GM21367 (cell line): ENCODE data around the gene MYD88.

Experiments used
- ATAC-seq: cut with Tn5 transposase; IDR thresholded peaks from one replicate; pipeline ENCODE4 v1.9.1; 2021; ENCODE audit not compliant: unreplicated experiment

MYD88 gene

DNA sequence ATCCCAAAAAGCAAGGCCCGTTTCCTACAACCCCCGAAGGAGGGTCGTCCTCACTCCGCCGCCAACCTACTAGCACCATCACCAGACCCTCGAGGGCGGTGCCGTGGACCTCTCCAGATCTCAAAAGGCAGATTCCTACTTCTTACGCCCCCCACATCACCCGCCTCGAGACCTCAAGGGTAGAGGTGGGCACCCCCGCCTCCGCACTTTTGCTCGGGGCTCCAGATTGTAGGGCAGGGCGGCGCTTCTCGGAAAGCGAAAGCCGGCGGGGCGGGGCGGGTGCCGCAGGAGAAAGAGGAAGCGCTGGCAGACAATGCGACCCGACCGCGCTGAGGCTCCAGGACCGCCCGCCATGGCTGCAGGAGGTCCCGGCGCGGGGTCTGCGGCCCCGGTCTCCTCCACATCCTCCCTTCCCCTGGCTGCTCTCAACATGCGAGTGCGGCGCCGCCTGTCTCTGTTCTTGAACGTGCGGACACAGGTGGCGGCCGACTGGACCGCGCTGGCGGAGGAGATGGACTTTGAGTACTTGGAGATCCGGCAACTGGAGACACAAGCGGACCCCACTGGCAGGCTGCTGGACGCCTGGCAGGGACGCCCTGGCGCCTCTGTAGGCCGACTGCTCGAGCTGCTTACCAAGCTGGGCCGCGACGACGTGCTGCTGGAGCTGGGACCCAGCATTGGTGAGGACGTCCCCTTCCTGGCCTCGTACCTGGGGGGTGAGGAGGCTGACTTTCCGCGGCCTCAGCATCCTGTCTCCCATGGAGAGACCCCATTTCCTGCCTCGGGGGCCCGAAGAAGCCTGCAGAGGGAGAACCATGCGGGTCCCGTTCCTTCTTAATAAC, at the start of gene MYD88:
MYD88 (plus strand) TSS at position 313 of the 842 bp plus-strand sequence; CDS start at position 353, 40 bp downstream.
- ATAC-seq, result peak; percentile 27

DNA sequence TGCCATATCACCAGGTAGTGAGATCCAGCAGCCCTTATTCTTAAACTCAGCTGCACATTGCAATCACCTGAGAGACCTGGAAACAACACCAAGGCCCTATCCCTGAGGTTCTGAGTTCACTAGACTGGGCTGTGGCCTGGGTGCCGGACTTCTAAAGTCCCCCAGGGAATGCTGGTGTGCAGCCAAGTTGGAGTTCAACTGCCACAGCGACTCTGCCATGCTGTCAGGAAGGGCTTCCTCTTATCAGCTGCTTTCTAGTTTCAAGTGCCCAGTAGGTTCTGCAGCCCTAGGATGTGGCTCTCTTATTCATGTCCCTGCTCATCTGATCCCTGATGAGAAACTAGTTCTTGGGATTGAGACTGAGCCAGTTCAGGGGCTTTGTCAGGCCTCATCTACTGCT, 49.3 kb upstream of the MYD88 start:
- no peak for ATAC-seq

DNA sequence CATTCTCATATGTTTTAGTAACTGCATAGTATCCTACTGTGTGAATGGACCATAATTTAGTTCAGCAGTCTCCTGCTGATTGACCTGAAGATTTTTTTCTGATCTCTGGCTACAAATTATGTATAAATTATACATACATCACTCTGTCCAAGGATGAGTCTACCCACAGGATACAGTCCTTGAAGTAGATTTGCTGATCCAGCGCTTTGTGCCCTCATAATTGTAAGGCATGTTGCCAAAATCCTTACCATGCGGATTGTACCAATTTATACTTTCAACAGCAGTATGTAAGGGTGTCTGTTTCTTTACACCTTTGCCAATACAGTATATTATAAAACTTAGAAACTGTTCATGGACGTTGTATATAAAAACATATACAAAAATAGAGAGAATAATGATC, 48.0 kb upstream of the MYD88 start:
- ATAC-seq, result no peak

DNA sequence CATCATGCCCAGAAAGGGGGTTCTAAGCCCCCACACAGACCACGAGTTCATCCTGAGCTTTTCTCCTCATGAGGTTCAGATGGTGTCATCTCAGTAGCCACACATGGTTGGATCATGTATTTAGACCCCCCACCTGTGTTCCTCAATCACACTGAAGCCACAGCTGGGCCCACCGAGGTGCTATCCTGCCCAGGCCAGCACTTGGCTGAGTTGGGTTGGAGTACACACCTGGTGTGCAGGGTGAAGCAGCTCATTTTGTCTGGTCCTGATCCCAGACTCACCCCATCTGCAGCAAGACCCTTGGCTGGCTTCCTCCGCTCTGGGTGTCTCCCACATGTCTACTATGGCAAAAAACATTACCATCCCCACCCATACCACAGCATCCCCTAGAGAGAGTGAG, 43.5 kb upstream of the MYD88 start:
- ATAC-seq, result no peak

DNA sequence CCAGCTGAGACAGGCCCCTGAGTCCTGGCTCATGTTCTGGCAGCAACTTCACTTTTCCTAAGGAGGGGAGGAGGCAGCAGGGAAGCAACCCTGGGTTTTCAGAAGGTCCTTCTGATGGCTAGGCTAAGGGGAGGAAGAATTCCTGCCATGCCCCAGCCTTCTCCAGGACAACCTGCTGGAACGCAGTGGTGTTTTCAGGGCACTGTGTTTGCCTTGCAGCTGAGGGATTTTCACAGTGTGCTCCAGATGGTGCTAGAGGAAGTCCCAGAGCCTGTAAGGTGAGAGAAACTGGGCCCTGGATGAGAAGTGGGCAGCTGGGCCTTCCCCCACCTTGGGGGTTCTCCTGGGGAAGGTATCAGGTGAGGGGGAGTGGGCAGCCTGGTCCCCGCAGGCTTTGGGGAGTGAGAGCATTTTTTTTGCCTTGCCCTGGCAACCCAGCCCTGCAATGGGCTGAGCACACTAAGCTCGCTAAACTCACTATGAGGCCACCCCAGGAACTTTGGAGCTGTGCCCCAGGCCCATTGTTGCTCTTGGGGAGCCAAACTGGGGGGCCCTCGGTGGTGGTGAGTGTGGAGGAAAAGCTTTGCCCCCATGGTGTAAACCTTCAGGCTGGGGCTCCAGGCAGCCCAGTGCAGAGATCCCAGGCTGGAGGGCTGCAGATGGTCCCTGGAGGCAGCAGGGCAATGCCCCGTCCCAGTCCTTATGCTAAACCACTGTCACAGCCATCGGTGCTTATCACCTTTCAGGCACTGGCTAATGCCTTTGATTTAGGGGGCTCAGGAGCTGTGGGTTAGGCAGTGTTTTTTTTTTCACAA, 42.6 kb upstream of the MYD88 start:
- ATAC-seq, result no peak

DNA sequence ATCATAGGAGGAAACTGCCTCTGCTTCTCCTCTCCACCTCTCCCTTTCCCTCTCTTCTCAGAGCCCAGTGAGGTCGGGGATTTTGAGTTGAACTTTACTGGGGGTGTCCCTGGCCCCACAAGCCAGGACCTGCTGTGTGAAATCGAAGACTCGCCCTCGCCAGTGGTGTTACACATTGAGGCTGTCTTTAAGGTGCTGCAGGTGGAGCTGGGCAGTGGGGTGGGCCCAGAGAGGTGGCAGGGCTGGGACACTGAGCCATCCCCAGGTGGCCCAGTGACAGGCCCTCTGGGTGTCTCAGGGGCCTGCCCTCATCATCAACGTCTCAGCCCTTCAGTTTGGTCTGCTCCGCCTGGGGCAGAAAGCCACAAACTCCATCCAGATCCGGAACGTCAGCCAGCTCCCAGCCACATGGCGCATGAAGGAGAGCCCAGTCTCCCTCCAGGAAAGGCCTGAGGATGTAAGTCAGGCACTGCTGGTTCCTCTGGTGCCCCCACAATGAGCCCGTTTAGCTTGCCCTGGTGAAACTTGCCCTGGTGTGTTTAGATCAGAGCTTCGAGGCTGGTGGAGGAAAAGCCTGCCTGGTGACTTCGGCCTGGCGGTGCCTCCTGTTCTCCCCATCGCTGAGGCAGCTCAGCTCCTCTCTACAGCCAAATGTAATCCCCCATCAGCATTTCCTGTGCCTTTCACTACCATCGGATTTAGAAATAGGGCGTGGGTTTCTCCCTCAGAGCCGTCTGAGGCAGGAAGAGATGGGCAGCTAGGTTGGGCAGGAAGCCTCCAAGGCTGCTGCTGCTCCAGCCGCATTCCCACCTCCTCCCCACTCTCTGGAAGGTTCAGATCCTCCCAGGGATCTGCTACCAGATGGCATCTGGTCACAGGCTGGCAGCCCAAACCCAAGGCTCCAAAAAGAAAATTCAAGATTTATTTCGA, 40.8 kb upstream of the MYD88 start:
- ATAC-seq, result no peak

DNA sequence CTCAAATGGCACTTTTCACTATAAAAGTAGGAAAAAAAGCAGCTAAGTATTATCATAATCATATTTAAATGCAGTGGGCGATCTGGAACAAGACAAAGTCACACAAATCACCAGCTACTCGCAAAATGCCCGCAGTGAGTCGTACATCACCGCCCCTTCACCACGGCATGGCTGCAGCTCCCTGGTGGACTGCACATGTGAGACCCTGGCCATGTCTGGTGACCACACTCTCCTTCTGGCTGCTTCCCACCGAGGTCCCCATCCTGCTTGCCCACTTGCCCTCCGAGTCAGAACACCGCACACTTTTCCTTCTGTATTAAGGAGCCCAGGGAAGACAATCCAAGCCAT, 40.1 kb upstream of the MYD88 start:
- no peak for ATAC-seq

DNA sequence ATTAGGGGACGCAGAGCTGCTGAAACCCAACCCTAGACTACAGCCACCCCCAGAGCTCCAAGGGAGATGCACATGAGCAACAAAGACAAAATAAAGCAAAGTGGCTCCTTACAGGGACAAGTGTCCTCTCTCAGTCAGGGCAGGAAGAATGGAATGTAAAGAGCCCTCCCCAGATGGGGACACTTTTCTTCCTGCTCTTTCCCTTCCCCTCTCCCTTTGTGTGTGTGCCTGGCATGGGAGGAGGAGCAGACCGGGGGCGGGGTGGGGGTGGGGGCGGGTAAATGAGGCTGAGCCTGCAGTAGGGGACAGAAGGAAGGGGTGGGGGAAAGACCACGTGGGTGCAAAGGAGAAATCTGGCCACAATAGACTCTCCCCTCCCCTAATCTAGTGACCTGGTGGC, 38.9 kb upstream of the MYD88 start:
- ATAC-seq, result no peak

DNA sequence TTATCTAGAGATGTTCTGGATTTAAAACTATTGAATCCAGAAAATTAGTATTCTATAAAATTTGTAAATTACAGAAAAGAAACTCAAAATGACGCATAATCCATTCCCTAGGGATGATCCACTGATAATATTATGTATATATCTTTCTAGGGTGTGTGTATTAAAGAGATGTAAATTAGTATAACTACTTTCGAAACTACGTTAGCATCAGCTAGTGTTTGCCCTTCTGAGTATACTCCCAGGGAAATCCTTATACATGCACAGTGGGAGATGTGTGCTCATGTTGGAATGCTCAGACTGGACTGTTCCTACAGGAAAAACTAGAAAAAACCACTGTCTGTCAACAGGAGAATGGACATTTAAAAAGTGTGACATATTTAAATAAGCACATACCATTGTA, 38.0 kb upstream of the MYD88 start:
- no peak for ATAC-seq

DNA sequence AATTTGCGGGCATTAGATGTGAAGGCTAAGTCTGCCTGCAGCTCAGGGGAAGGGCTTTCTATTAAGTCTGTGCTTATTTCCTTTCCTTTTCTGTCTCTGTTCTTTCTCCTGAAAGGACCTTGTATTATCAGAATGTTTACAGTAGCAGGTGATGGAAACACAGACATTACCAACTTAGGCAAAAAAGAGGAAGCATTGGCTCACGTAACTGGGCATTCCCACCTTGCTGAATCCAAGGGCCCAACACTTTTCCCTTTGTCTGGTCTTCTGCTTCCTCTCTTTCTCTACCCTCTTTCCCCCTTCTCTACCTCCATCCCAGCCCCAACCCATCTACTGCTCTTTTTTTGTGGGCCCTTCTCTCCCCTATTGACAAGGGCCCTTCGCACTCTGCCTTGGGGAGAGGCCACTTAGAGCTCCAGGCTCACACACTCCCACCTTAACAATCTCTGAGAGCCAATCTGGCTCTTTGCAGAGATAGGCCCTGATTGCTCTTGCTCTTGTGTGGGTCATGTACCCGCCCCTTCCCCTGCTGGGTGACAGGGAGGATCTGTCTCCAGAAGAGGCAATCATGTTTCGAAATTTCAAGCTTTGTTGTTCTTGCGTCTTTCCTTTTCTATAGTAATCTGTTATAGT, 36.5 kb upstream of the MYD88 start:
- ATAC-seq, result no peak

DNA sequence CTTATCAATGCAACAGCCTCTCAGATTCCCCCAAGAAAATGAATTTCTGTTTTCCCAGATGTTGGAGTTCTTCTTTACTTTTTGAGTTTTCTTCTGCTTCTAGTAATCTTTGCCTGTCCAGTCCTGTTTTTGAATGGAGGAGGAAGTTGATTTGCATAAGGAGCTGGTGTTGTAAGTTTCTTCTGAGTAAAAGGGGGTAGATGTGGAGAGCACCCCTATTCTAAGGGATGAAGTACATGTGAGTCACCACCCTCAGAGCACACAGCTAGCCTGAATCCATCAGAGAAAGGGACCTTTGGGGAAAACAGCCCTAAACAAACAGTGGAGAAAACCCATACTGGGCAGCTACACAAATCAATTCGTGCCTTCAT, 36.0 kb upstream of the MYD88 start:
- no peak for ATAC-seq

DNA sequence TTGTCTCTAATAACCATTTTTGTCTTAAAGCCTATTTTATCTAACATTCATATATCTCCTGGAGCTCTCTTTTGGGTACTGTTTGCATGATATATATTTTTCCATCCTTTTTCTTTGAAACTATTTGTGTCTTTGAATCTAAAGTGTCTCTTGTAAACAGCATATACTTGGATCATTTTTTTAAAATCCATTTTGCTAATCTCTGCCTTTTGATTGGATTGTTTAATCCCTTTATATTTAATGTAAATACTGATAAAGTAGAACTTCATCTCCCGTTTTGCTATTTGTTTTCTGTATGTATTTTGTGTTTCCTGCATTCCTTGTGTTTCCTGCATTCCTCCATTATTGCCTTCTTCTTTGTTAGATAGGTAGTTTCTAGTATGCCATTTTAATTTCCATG, 32.9 kb upstream of the MYD88 start:
- no peak for ATAC-seq

DNA sequence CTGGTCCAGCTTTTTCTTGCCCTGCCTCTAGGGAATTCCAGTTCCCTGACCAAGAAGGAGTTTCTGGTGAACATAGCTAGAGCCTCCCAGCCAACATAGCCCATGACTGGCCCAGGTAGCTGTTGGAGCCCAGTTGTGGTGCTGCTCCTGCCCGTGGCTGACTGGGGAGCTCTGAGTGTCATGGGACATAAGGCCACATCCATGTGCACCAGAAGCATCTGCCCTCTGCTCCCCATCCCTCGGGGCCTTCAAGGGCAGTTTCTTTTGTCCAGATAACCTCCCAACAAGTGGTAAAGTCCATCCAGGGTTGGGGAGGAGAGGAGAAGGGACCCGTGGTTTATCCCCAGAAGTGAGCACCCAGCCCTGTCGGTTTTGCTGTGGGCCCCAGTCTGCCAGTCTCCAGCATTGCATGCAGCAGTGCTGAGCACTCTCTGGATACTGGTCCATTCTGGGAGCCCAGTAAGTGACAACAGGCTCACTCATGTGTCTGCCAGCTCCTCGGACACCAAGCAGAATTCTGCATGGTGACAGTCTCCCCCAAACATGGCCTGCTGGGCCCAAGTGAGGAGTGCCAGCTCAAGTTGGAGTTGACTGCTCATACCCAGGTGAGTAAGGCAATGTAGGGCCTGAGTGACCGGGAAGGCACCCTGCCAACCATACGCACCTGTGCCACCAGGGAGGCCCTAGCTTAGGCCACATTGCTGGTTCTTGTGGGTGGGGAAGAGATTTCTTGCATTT, 30.4 kb upstream of the MYD88 start:
- ATAC-seq, result no peak

DNA sequence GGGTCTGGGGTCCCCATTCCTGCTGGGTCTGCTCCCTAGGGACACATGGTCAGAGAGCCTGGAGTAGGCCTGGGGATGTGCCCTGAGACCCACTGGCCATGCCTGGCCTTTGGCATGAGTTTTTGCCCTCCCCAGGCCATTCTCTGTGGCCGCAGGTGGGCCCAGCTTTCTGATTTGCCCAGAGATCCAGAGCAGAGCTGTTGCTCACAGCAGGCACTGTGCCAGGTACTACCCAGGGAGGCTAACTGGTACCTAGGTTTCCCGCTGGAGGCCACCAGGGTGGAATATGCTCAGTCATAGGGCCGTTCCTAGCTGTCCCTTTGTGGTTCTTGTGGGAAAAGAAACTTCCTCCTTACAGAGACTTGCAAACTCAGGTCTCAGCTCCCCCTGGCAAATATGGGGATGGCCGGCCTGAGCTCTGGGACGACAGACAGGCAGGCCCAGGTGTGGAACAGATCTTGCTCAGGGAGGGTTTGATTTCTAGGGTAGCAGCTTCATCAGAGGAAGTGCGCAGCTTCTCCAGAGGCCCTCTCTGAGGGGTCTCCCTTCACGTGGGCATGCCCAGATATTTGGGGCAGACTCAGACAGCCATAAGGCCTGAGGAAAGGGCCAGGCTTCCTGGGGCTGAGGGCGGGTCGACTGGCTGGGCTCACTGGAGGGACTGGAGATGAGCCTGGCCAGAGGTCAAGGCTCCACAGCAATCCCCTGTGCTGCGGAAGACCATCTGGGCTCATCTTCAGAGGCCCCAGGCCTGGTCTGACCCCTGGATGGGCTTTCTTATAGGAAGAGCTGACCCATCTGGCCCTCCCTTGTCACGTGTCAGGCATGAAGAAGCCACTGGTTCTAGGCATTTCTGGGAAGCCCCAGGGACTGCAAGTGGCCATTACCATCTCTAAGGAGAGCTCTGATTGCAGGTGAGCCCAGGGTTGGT, 29.5 kb upstream of the MYD88 start:
- ATAC-seq, result no peak

DNA sequence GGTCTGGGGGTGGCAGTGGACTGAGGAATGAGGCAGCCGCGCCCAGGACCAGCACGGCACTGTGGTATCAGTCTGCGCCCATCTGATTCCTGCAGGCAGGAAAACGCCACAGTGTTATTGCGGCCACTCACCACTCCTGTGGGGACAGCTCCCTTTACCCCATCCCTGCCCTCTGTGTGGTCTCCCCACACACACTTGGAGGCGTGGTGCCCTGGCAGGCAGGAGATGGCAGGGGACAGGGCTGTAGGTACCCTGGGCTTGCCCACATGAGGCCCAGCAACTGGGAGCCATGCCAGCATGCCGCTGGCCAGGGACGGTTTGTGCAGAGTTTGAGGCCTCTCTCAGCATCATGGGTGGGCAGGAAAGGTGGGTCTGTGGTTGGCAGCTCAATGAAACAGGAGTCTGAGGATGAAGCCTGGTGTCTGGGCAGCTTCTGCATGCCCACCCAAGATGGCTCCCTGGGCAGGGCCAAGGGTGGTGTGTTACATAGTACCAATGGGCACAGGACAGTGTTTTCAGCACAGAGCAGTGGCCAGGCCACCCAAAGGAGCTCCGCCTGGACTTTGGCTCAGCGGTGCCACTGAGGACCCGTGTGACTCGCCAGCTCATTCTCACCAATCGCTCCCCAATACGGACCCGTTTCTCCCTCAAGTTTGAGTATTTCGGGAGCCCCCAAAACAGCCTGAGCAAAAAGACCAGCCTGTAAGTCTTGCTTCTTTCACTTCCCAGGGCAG, 28.7 kb upstream of the MYD88 start:
- no peak for ATAC-seq

DNA sequence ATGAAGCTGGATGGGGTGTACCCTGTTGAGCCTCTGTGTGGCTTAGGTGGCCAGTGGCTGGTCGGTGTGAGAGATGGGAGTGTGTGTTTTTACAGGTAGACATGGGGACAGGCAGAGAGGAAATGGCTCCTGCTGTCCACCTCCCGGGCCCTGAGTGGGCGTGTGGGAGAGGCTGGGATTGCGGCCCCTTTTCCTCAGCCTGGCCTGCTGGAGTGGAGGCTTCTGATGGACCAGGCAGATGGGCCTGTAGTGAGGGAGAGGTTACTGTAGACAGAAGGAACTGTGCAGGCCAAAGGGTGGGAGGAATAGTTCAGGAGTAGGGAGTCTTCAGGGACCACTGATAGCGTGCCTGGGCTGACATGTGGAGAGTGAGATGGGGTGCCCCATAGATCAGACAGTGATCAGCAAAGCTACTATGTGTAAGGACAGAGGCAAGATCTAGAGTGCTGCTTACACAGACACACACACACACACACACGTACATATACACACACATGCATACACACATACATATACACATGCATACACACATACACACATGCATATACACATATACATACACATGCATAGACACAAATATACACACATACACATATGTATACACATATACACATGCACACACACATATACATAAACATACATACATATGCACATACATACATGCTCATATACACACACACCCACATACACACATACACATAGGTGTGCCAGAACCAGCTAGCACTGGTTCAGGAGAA, 28.0 kb upstream of the MYD88 start:
- no peak for ATAC-seq

DNA sequence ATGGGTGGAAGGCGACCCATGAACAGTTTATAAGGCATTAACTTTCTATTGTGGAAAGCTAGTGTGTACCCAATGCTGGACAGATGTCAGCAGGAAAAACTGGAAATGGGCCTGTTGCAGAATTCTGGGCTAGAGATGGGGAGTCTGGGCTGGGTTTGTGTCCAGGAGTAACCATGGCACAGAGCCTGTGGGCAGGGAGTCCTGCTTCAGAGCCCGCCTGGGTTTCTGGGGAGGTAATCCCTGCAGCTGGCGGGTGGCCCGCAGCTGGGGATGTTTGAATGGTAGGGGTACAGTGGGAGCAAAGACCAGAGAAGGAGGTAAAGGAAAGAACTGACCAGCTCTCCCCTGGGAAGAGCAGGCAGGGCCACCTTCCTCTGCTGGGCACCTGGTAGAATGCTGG, 27.3 kb upstream of the MYD88 start:
- ATAC-seq, result no peak
